ENCODE measurements around the gene COL6A2.
"Not testable (repeated sequence)": the region's sequence is repeated elsewhere in the genome, so short reads cannot be mapped to it uniquely, and the experiment has no call there.

COL6A2 gene

GRCh38 chr21:46146856-46147255, 48.9 kb downstream of the COL6A2 start:
- Histone ChIP-seq H3K9me3 (peaks cover 9% of the 10 kb centered on the region), H3K27ac (no peak overlapping the region), H3K27me3 (no peaks in the 10 kb centered on the region), H3K9ac (0 out of 2 replicates have a peak overlapping the region, but pooled peaks have one; percentile 35), H4K20me1 (no peaks in the 10 kb centered on the region), H3K36me3 (no peaks in the 10 kb centered on the region), H3K4me2 (peak overlapping the region; percentile 77), H3K4me3 (no peak overlapping the region), H3K4me1 (peaks cover 37% of the 10 kb centered on the region)
- no peak for TF ChIP-seq Cebpa-rat (IDR thresholded peaks at IDR 0.05)

- H3K4me1 ChIP-seq = peaks cover 32% of the 10 kb centered on the region
- peak overlapping the region; percentile 77 for H3K4me2 ChIP-seq
- not testable (repeated sequence) for H3K27ac ChIP-seq, H3K27me3 ChIP-seq, H3K9ac ChIP-seq, H4K20me1 ChIP-seq, H3K9me3 ChIP-seq, H3K36me3 ChIP-seq, H3K4me3 ChIP-seq
These were observed 49.5 kb downstream of the COL6A2 start for GRCh38 chr21:46147429-46147828.

- Histone ChIP-seq H3K27ac (no peak overlapping the region), H3K4me3 (no peak overlapping the region), H3K27me3 (no peaks in the 10 kb centered on the region), H4K20me1 (no peaks in the 10 kb centered on the region), H3K36me3 (no peaks in the 10 kb centered on the region), H3K4me1 (peaks cover 31% of the 10 kb centered on the region), H3K4me2 (no peak overlapping the region), H3K9me3 (no peaks in the 10 kb centered on the region), H3K9ac (no peak overlapping the region)
- no peak for TF ChIP-seq Cebpa-rat (IDR thresholded peaks at IDR 0.05)
These were observed 50.2 kb downstream of the COL6A2 start for GRCh38 chr21:46148106-46148505.

- no peaks in the 10 kb centered on the region for H3K36me3 ChIP-seq
- H3K27me3 ChIP-seq = no peaks in the 10 kb centered on the region
- H3K4me3 ChIP-seq = no peak overlapping the region
- no peak overlapping the region for H3K9ac ChIP-seq
- H3K9me3 ChIP-seq = no peaks in the 10 kb centered on the region
- H3K4me2 ChIP-seq = no peak overlapping the region
- H3K27ac ChIP-seq = no peak overlapping the region
- H3K4me1 ChIP-seq = peaks cover 25% of the 10 kb centered on the region
- no peaks in the 10 kb centered on the region for H4K20me1 ChIP-seq
- TF ChIP-seq Cebpa-rat (IDR thresholded peaks at IDR 0.05) = no peak
These were observed 51.4 kb downstream of the COL6A2 start for GRCh38 chr21:46149205-46149901.

GRCh38 chr21:46150073-46150472, 52.2 kb downstream of the COL6A2 start:
- TF ChIP-seq Cebpa-rat (IDR thresholded peaks at IDR 0.05) = no peak
- Histone ChIP-seq H3K27ac (no peak overlapping the region), H3K9ac (no peak overlapping the region), H3K4me2 (no peak overlapping the region), H3K9me3 (no peaks in the 10 kb centered on the region), H3K4me1 (peaks cover 20% of the 10 kb centered on the region), H3K4me3 (no peak overlapping the region), H3K27me3 (no peaks in the 10 kb centered on the region), H4K20me1 (no peaks in the 10 kb centered on the region), H3K36me3 (no peaks in the 10 kb centered on the region)

GRCh38 chr21:46150491-46151121, 52.7 kb downstream of the COL6A2 start:
- Histone ChIP-seq H3K27me3 (no peaks in the 10 kb centered on the region), H3K4me2 (no peak overlapping the region), H4K20me1 (no peaks in the 10 kb centered on the region), H3K36me3 (no peaks in the 10 kb centered on the region), H3K4me1 (peaks cover 17% of the 10 kb centered on the region), H3K9ac (no peak overlapping the region), H3K27ac (no peak overlapping the region), H3K4me3 (no peak overlapping the region), H3K9me3 (no peaks in the 10 kb centered on the region)
- no peak for TF ChIP-seq Cebpa-rat (IDR thresholded peaks at IDR 0.05)

GRCh38 chr21:46151261-46151988, 53.5 kb downstream of the COL6A2 start:
- Histone ChIP-seq H3K9ac (no peak overlapping the region), H3K9me3 (no peaks in the 10 kb centered on the region), H3K4me3 (no peak overlapping the region), H3K4me2 (no peak overlapping the region), H4K20me1 (no peaks in the 10 kb centered on the region), H3K27ac (no peak overlapping the region), H3K4me1 (peaks cover 9% of the 10 kb centered on the region), H3K27me3 (no peaks in the 10 kb centered on the region), H3K36me3 (no peaks in the 10 kb centered on the region)
- TF ChIP-seq Cebpa-rat (IDR thresholded peaks at IDR 0.05) = no peak

- peaks cover under 1% of the 10 kb centered on the region for H3K4me1 ChIP-seq
- H3K9me3 ChIP-seq = no peaks in the 10 kb centered on the region
- H3K4me2 ChIP-seq = no peak overlapping the region
- H3K9ac ChIP-seq = no peak overlapping the region
- H3K4me3 ChIP-seq = no peak overlapping the region
- no peaks in the 10 kb centered on the region for H3K36me3 ChIP-seq
- no peak for TF ChIP-seq Cebpa-rat (IDR thresholded peaks at IDR 0.05)
- no peak overlapping the region for H3K27ac ChIP-seq
- H4K20me1 ChIP-seq = no peaks in the 10 kb centered on the region
- no peaks in the 10 kb centered on the region for H3K27me3 ChIP-seq
These were observed 54.3 kb downstream of the COL6A2 start for GRCh38 chr21:46151989-46152926.

GRCh38 chr21:46152927-46153246, 55.0 kb downstream of the COL6A2 start:
- H3K4me3 ChIP-seq = no peak overlapping the region
- H3K4me2 ChIP-seq = no peak overlapping the region
- no peaks in the 10 kb centered on the region for H4K20me1 ChIP-seq
- H3K27me3 ChIP-seq = no peaks in the 10 kb centered on the region
- H3K36me3 ChIP-seq = no peaks in the 10 kb centered on the region
- H3K9ac ChIP-seq = no peak overlapping the region
- no peaks in the 10 kb centered on the region for H3K9me3 ChIP-seq
- TF ChIP-seq Cebpa-rat (IDR thresholded peaks at IDR 0.05) = no peak
- H3K27ac ChIP-seq = no peak overlapping the region
- H3K4me1 ChIP-seq = no peaks in the 10 kb centered on the region

All from BLaER1 (cell line).